Activated CD4-positive, CD25-positive, alpha-beta regulatory T cell treated with anti-CD3 and anti-CD28 coated beads, Interleukin-2, amount 50 U/mL, for 16 hours (primary cell): ENCODE measurements around the gene IL4.
"Not testable (repeated sequence)": the region's sequence is repeated elsewhere in the genome, so short reads cannot be mapped to it uniquely, and the experiment has no call there.

Experiments used
- DNase-seq: peaks from one replicate; pipeline ENCODE4 v3.0.0-alpha.2; 2020; ENCODE audit warnings: low read depth, low spot score

IL4 gene

GRCh38 chr5:132674671-132675506 lies 1.1 kb downstream of the IL4 start:
- no peak for DNase-seq

- DNase-seq = no peak
Observed at GRCh38 chr5:132675936-132676689, 2.3 kb downstream of the IL4 start.

- DNase-seq = no peak
Observed at GRCh38 chr5:132677191-132677590, 3.4 kb downstream of the IL4 start.

GRCh38 chr5:132677682-132678400 lies 4.1 kb downstream of the IL4 start:
- DNase-seq = no peak

- DNase-seq = no peak
Observed at GRCh38 chr5:132678735-132679134, 4.9 kb downstream of the IL4 start.

- DNase-seq = no peak
Observed at GRCh38 chr5:132679166-132679565, 5.4 kb downstream of the IL4 start.

GRCh38 chr5:132679717-132680380 lies 6.1 kb downstream of the IL4 start:
- no peak for DNase-seq

GRCh38 chr5:132680780-132681475 lies 7.1 kb downstream of the IL4 start:
- no peak for DNase-seq

- no peak for DNase-seq
Observed at GRCh38 chr5:132681476-132681831, 7.7 kb downstream of the IL4 start.

- DNase-seq = no peak
Observed at GRCh38 chr5:132681983-132682382, 8.2 kb downstream of the IL4 start.

- no peak for DNase-seq
Observed at GRCh38 chr5:132684491-132684890, 10.7 kb downstream of the IL4 start.

- no peak for DNase-seq
Observed at GRCh38 chr5:132684922-132685720, 11.3 kb downstream of the IL4 start.

GRCh38 chr5:132686193-132686592 lies 12.4 kb downstream of the IL4 start:
- DNase-seq = no peak

GRCh38 chr5:132687995-132688394 lies 14.2 kb downstream of the IL4 start:
- DNase-seq = no peak

GRCh38 chr5:132688536-132689339 lies 14.9 kb downstream of the IL4 start:
- no peak for DNase-seq

- DNase-seq = no peak
Observed at GRCh38 chr5:132689513-132689912, 15.7 kb downstream of the IL4 start.

GRCh38 chr5:132690156-132690555 lies 16.4 kb downstream of the IL4 start:
- DNase-seq = no peak

GRCh38 chr5:132691755-132692631 lies 18.2 kb downstream of the IL4 start:
- not testable (repeated sequence) for DNase-seq

- DNase-seq = no peak
Observed at GRCh38 chr5:132692632-132692967, 18.8 kb downstream of the IL4 start.
